DMS 273 treated with DMSO at 0.1 percent for 48 hours (cell line): ENCODE measurements around the gene AQP2.

Experiments
- DNase-seq: peaks from one replicate; lab custom pipeline; 2025; lab: John Stamatoyannopoulos, UW

The AQP2 gene

DNA sequence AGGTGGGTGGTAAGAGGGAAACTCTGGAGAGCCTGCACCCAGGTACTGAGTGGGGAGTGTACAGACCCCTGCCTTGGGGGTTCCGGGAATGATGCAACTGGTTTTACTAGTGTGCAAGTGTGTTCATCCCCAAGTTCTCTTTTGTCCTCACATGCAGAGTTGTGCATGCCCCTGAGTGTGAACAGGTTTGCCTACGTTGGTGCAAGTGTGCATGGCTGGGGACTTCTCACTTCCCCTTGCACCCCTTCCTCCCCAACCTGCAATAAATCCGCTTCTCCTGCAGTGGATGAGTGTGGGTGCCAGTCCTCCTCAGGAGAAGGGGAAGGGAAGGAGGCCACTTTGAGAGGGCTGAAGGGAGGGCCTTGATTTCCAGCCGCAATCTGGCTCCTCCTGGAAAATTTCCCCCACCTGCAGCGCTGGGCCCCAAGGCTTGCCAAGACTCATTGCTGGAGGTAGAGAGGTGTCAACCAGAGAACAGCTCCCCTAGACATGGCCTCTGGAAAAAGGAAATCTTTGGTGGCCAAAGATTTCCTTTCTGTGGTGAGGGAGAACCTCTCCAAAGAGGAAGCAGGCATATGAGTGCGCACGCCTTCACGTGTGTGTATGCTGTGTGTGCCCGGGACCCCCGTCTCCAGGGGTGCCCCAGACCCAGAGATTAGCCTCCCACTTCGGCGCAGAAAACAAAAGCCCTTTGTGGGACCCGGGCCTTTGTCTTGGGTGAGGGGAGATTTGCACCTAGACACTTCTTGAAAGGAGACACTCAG lies 5.5 kb downstream of the AQP2 start:
- no peak for DNase-seq

DNA sequence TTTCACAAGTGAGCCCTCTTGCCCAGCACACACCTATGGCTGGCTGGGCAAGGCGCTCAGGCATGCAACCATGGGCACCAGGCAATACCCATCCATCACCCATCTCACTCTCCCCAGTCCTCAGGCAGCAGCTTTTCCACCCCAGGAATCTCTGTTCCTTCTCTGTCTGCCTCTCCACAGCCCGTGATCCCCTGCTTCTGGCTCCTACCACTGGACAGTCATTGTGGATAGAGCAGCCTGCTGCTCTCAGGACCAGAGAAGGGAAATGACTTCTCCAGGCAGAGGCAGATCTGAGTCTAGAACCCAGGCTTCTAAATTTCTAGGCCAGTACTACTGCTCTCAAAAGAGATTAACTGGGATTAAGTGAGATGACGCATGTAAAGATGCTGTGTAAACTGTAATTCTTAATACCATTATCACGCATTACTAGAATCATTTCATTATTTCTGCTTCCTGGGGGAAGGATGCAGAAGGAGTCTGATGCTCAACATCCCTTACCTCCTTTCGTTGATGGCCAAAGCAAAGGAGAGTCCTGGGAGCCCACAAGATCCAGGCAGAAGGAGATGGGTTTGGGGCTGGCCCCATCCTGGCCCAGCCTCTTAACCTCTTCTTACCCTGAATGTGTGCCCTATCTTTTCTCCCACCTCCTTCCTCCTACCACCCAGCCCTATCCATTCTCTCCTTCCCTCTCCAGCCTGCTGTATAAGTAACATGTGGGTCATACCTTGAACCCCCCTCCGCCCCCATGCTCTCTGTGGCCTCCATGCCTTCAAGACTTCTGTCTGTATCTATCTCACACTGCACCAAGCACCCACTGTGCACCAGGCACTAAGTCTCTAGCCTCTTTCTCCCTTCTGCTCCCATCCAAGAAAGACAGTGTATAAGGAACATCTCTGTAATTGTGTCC lies 6.4 kb downstream of the AQP2 start:
- no peak for DNase-seq

DNA sequence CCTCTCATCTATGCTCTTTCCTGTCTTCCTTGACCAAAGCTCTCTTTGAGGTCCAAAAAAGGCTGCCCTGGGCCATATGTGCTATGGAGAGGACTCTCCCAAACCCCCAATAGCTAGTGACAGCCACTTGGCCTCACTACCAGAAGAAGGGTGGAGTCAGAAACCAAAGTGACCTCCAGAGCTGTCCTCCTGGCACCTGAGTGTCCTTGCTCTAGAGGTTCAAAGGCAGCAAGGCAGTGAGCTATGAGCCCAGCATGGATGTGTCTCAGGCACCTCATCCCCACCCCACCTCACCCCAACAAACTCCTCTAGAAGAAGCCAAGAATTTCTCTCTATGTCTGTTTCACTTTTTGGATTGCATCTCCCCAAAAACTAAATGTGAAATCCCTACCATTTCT lies 7.0 kb downstream of the AQP2 start:
- no peak for DNase-seq

DNA sequence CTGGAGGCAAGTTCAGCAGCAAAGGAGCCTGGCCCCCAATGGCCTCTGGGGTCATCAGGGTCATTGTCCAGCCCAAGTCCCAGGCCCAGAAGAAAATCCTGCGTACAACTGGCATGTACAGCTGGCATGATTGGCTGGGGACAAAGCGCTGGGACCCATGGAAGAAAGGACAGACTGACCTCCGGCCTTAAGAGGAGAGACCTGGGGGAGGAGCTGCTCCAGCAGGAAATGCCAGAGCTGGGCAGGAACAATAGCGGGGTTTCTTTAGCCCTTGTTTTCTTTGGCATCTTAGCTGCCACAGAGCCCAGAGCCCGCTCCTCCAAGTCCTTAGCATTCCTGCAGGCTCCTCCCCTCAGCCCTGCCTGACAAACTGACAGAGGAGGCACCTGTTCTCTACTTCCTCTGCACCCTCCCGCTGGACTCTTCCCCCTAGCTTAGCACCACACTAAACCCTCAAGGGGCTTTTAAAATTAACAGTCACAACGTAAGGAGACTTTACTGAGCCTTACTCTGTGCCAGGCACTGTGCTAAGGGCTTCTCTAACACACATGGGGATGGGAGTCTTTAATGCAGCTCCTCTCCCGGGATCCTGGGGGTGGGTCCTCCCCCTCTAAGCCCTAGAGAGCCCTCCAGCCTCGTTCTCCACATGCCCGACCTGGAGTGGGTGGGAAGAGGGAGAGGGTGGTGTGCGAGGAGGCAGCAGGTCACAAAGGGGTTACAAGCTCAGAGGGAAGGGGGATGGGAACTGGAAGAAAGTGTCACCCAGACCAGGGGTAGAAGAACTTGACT lies 9.3 kb downstream of the AQP2 start:
- no peak for DNase-seq

DNA sequence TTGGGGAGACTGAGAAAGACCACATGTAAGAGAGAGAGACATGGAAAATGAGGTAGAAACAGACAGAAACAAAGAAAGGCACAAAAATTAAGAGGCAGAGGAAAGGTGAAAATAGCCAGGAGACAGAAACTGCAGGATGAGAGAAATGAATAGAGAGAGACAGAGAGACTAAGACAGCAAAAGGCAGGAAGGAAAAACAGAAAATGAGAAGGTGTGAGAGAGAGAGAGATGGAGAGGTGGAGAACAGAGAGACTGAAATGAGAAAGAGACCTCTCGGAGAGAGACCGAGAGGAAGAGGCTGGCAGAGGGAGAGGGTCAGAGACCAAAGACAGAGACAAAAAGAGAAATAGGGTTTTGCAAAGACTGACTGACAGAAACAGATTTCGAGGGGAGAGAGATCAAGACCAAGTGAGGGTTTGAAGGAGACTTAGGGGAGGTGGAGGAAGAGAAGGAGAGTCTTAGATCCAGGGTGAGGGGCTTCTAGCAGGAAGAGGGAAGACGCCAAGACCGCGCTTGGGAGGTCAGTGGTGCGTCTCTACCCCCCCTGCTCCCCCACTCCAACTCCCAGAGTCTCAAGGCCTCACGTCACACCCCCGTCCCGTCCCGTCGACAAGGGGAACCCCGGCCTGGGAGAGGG lies 10.1 kb downstream of the AQP2 start:
- no peak for DNase-seq

DNA sequence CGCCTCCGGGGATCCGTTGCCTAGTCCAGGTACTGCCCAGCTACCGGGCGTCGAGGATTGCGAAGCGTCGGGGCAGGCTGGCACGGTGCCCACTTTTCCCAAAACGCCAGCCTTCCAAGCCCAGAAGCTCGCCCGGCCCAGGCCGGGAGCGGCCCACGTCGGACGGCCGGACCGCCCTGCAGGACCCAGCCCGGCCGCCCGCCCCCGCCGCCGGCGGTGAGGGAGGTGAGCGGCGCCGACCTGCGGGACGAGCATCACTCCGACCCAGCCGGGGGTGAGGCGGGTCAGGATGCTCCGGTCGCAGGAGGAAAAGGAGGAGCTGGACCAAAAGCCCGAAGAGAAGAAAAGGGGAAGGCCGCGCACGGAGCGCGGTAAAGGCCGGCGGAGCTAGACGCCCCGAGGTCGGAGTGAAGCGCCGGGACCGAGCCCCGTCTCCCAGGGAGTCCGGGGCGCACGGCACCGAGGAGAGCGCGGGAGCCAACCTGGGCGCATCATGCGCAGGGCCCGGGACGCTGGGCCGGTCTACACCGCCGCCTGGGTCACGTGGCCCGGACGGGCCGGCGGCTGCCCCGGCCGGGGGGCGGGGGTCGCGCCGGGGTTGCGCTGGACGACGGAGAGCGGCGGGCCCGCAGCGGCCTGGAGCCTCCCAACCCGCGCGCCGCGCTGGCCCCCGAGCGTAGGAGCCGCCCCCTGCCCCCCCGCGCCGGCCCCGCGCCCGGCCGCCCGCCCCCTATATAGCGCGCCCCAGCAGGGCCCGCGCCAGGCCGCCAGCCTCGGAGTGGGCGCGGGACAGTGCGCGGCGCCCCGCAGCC lies 10.8 kb downstream of the AQP2 start, which contains the start of gene AQP5:
TSS of gene AQP5 (plus strand) at position 762 of the 812 bp plus-strand sequence. CDS start 146 bp downstream, outside the sequence.
- no peak for DNase-seq

DNA sequence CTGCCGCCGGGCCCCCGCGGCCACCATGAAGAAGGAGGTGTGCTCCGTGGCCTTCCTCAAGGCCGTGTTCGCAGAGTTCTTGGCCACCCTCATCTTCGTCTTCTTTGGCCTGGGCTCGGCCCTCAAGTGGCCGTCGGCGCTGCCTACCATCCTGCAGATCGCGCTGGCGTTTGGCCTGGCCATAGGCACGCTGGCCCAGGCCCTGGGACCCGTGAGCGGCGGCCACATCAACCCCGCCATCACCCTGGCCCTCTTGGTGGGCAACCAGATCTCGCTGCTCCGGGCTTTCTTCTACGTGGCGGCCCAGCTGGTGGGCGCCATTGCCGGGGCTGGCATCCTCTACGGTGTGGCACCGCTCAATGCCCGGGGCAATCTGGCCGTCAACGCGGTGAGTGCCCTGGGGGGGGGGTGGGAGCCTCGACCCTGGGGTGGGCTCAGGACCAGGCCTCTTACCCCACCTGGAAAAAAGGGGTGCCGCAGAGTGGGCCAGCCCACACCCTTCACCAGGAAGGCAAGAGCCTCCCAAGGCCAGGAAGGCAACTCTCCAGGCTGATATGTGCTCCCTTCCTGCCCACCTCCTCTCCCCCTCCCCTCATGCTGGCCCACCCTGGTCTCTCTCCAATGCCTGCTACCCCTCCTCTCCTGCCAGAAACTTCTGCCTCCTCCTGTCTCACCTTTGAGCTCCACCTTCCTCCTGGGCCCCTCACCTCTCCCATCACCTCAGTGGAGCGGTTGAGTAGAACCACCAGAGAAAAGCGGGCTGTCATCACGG lies 11.6 kb downstream of the AQP2 start:
- DNase-seq: no peak

DNA sequence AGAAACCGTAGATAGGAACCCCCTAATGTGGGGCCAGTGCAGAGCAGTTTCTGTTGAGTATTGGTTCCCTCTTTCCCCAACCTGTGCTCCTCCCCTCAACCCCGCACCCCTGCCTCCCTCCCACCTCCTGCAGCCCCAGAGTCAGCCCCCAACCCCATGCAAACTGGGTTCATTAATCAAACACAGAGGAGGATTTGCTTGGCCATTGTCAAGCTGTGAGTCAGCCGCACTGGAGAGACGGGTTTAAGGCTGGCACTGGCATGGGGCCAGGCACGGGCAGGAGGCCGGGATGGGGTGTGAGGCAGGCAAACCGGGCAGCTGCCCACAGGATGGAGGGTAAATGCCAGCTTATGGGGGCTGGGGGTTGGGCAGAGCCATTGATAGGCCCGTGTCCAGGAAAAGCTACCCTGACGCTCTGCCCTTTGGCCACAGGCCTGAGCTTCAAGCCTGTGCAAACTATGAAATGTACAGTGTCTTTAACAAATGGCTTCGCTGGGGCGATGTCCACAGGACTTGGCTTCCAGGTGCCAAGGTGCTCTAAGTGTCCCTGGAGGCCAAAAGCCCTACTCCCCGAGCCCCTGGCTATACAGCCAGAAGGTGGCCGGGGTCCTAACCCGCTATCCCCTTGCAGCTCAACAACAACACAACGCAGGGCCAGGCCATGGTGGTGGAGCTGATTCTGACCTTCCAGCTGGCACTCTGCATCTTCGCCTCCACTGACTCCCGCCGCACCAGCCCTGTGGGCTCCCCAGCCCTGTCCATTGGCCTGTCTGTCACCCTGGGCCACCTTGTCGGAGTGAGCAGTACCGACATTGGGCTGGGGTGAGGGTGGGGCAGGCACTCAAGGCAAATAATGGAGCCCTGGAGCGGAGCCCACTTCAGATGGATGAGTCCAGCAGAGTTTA lies 12.6 kb downstream of the AQP2 start:
- no peak for DNase-seq

DNA sequence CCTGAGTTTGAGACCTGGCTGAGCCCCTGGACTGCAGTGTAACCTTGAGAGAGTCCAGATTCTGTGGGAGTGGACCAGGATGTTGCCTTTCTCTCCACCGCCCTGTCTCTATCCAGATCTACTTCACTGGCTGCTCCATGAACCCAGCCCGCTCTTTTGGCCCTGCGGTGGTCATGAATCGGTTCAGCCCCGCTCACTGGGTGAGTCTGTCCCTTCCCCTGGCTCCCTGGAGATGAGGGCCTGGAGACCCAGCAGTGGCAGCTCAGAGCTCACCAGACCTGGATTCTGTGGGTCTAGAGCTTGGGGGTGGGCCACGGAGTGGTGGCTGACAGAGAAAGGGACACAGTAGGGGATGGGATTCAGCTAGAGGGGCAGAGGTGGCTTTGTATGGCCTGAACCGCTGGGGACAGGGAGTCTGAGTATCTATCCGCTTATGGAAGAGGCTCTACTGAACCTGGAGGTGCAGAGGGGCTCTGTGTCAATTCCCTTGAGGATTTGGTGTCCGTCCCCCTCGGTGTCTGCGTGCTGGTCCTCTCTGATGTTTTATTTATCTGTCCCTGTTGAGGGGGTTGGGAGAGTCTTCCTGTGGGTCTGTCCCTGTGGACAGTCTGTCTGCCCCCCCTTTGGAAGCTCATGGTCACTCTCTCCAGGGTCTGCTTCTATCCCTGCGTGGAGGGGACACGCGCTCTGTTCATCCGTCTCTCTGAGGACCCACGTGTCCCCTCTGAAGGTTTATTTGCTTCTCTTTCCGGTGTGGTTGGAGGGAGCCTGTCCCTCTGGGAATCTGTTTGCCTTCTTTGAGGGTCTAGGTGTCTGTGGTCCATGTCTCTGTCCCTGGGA lies 13.7 kb downstream of the AQP2 start:
- no peak for DNase-seq

DNA sequence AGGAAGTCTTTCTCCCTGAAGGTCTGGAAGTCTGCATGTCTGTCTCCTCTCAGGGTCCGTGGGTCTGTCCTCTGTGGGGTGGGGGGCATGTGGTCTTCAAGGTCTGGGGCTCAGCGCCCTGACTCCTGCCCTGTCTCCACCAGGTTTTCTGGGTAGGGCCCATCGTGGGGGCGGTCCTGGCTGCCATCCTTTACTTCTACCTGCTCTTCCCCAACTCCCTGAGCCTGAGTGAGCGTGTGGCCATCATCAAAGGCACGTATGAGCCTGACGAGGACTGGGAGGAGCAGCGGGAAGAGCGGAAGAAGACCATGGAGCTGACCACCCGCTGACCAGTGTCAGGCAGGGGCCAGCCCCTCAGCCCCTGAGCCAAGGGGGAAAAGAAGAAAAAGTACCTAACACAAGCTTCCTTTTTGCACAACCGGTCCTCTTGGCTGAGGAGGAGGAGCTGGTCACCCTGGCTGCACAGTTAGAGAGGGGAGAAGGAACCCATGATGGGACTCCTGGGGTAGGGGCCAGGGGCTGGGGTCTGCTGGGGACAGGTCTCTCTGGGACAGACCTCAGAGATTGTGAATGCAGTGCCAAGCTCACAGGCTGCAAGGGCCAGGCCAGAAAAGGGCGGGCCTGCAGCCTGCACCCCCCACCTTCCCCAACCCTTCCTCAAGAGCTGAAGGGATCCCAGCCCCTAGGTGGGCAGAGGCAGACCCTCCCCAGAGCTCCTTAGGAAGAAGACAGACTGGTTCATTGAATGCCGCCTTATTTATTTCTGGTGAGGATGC lies 14.5 kb downstream of the AQP2 start:
- no peak for DNase-seq

DNA sequence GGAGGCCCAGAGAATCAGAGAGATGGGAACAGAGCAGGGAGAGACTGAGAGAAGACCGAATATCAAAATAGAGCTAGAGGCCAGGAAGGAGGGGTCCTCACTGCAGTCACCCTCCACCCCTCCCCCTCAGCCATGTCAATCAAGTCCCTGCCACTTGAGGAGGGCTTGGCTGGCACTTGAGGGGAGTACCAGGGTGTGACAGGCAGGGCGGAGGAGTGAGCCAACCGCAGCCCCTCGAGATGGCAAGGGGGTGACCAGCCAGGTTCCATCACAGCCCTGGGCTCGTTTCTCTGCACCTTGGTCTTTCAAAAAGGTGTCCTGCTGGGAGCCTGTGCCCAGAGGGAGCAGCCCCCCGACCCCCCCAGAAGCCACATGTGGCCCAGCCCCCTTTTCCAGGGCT lies 15.3 kb downstream of the AQP2 start:
- DNase-seq: no peak

DNA sequence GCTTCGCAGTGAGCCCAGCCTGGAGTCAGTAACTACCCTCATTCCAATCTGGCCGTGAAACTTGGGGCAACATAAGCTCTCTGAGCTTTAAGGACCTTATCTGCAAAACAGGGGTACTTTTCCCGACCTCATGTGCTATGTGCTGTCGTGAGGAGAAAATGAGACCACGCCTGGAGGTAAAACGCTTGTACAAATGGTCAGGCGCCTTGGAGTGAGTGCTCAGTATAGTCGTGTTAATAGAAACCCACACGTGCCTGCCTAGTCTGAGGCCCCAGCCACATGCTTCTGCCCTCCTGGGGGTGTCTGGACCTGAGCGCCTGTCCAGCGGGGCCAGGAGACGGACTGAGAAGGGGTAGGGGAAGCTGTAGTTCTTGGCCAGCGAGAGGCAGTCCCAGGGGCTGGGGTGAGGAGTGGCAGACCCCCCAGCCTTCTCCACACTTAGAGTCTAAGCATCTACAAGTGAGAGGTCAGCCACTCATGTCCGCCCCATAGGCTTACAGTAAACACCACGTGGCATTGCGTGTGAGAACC lies 16.0 kb downstream of the AQP2 start:
- no peak for DNase-seq

DNA sequence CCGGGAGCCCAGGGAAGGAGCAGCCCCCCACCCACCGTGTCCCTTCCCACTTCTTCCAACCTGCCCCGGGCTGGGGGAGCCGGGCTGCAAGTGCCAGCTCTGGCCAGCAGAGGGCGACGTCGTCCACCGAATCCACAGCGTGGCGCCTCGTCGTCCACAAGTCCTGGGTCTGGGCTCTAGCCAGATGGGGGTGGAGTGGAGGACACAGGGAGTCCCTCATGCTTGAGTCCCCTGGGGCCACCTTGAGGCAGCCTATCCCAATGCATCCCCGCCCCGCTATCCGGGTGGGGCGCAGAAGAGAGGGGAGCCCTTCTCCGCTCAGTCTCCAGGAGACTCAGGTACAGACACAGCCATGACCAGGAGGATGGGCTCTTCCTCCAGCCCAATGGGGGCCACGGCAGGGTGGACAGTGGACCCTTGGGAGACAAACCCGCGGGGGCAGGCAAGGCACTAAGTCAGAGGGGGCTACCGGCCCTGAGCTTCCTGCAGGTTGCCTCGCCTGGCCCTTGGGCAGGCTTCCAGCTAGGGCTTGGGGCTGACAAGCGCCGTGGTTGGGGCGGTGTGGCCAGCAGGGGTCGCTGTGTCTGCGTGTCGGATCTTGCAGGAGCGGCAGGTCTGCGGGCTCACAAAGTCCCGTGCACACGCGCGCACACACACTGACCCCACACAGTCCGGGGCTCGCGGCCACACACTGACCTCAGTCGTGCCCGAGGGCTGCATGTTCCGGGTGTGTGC lies 16.7 kb downstream of the AQP2 start:
- DNase-seq: peak; percentile 37

DNA sequence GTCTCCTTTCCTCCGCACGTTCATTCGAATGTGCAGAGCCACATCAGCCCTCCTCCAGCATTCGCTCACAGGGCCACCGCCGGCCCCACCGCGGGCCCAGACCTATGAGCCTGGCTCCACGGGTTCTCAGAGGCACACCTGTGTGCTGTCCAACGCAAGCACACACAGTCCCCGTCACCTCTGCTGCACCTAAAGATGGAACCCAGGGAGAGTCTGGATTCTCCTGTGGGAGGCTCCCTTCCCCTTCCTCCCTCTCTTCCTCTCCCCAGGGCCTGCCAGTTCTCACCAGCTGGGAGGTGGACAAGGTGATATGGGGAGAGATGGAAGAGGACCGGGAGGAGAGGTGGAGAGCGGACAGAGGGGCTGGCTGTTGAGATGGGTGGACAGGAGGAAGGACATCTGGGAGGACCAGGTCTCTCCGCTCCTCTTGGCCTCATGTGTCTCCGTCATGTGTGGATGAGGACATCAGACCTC lies 17.3 kb downstream of the AQP2 start:
- no peak for DNase-seq

DNA sequence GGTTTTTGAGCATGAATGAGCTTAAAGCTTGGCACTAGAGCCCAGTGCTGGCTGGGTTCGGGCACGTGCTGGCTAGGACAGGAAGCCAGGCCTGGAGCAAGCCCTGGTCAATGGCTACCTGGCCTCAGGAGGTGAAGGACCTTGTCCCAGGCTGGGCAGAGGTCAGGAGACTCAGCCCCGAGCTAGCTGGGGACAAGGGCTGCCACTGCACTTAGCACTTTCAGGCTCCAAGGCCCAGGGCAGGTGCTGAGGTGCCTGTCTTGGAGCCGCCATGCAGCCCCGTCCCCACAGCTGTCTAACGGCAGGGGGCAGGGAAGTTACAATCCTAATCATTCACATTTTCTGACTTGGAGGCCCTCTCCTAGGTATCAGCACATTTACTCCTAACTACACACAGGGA lies 17.9 kb downstream of the AQP2 start:
- DNase-seq: no peak

DNA sequence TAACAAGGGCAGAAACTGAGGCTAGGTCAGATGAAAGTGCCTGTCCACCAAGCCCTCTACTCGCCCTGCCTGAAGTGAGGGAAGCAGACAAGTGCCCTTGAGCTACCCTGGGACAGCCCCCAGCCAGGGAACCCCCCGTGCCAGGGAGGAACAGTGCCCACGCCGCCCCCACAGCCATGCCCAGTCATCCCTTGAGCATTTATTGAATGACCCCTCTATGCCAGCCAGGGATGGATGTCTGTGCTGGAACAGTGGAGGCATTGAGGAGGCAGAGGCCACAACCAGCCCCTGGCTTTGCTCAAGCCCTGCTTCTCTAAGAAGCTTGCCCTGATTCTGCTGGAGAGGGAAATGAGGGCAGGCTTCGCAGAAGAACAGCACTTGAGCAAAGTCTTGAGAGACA lies 18.5 kb downstream of the AQP2 start:
- DNase-seq: no peak
